Measurements from ENCODE around the gene CDH12.
"Not testable (repeated sequence)": the region's sequence is repeated elsewhere in the genome, so short reads cannot be mapped to it uniquely, and the experiment has no call there.

CDH12 gene

GRCh38 chr5:22643356-22643755, 209.8 kb downstream of the CDH12 start:
- no peak for DNase-seq

GRCh38 chr5:22631683-22632082, 221.5 kb downstream of the CDH12 start:
- no peak for DNase-seq

GRCh38 chr5:22627029-22627428, 226.1 kb downstream of the CDH12 start:
- no peak for DNase-seq

- no peak for DNase-seq
Observed at GRCh38 chr5:22625451-22625850, 227.7 kb downstream of the CDH12 start.

- no peak for DNase-seq
Observed at GRCh38 chr5:22621084-22621483, 232.1 kb downstream of the CDH12 start.

GRCh38 chr5:22615964-22616363, 237.2 kb downstream of the CDH12 start:
- no peak for DNase-seq

GRCh38 chr5:22614486-22615094, 238.6 kb downstream of the CDH12 start:
- DNase-seq, result no peak

- DNase-seq, result no peak
Observed at GRCh38 chr5:22612928-22613327, 240.2 kb downstream of the CDH12 start.

- DNase-seq, result no peak
Observed at GRCh38 chr5:22611327-22611726, 241.8 kb downstream of the CDH12 start.

GRCh38 chr5:22607498-22607897, 245.6 kb downstream of the CDH12 start:
- DNase-seq, result not testable (repeated sequence)

- no peak for DNase-seq
Observed at GRCh38 chr5:22605473-22605872, 247.7 kb downstream of the CDH12 start.

- DNase-seq, result no peak
Observed at GRCh38 chr5:22604711-22605110, 248.4 kb downstream of the CDH12 start.

GRCh38 chr5:22598796-22599195, 254.3 kb downstream of the CDH12 start:
- no peak for DNase-seq

- DNase-seq, result no peak
Observed at GRCh38 chr5:22596404-22596970, 256.7 kb downstream of the CDH12 start.

GRCh38 chr5:22594491-22594890, 258.7 kb downstream of the CDH12 start:
- no peak for DNase-seq

GRCh38 chr5:22593592-22593991, 259.6 kb downstream of the CDH12 start:
- no peak for DNase-seq

- no peak for DNase-seq
Observed at GRCh38 chr5:22591461-22591860, 261.7 kb downstream of the CDH12 start.

GRCh38 chr5:22590677-22591268, 262.4 kb downstream of the CDH12 start:
- no peak for DNase-seq

- no peak for DNase-seq
Observed at GRCh38 chr5:22577711-22578110, 275.4 kb downstream of the CDH12 start.

GRCh38 chr5:22577006-22577405, 276.1 kb downstream of the CDH12 start:
- no peak for DNase-seq

GRCh38 chr5:22572941-22573340, 280.2 kb downstream of the CDH12 start:
- no peak for DNase-seq

GRCh38 chr5:22567983-22568382, 285.2 kb downstream of the CDH12 start:
- DNase-seq, result no peak

GRCh38 chr5:22560147-22560546, 293.0 kb downstream of the CDH12 start:
- no peak for DNase-seq

GRCh38 chr5:22557251-22557650, 295.9 kb downstream of the CDH12 start:
- DNase-seq, result no peak

GRCh38 chr5:22554475-22554874, 298.7 kb downstream of the CDH12 start:
- no peak for DNase-seq
